Neural progenitor cell (in vitro differentiated cells): ENCODE data around the gene RASGRP3. TPM values are rescaled to one million over a fixed set of nuclear protein-coding genes. Genes with fewer than 3 reads are reported as not detected.
A peak's percentile ranks its signal among the peaks of the same experiment; 100 is the strongest.

Source experiments
- DNase-seq: peaks from one replicate; pipeline ENCODE4 v3.0.0-alpha.2; 2016; ENCODE audit warnings: low spot score
- H2AFZ ChIP-seq: fragments of 200-600 bp; sonication (generic); replicated peaks from 2 replicates; pipeline ENCODE4 v1.6.1; 2016; ENCODE audit warnings: antibody characterized with exemption
- H3F3A ChIP-seq: fragments of 200-600 bp; sonication (generic); 2 replicates; pipeline ENCODE4 v1.6.1; 2016; ENCODE audit warnings: antibody characterized with exemption, low read depth
- H3K27ac ChIP-seq: fragments of 200-600 bp; sonication (generic); 2 replicates; pipeline ENCODE4 v1.5.1; 2016; ENCODE audit warnings: mild to moderate bottlenecking
- H3K27me3 ChIP-seq: fragments of 200-600 bp; sonication (generic); 2 replicates; pipeline ENCODE4 v1.6.1; 2016; ENCODE audit warnings: mild to moderate bottlenecking, moderate library complexity
- H3K36me3 ChIP-seq: fragments of 200-600 bp; sonication (generic); 2 replicates; pipeline ENCODE4 v1.5.1; 2016
- H3K4me1 ChIP-seq: fragments of 200-600 bp; sonication (generic); 2 replicates; pipeline ENCODE4 v1.6.1; 2016; ENCODE audit warnings: mixed run types
- H3K4me2 ChIP-seq: fragments of 200-600 bp; sonication (generic); 2 replicates; pipeline ENCODE4 v1.6.1; 2016
- H3K4me3 ChIP-seq: fragments of 200-600 bp; sonication (generic); 2 replicates; pipeline ENCODE4 v1.5.1; 2016
- H3K79me2 ChIP-seq: fragments of 200-600 bp; sonication (generic); 2 replicates; pipeline ENCODE4 v1.6.1; 2016; ENCODE audit warnings: low read depth
- H3K9ac ChIP-seq: fragments of 200-600 bp; sonication (generic); 2 replicates; pipeline ENCODE4 v1.6.1; 2016
- H3K9me3 ChIP-seq: fragments of 200-600 bp; sonication (generic); 2 replicates; pipeline ENCODE4 v1.5.1; 2016; ENCODE audit warnings: low read depth
- H4K20me1 ChIP-seq: fragments of 200-600 bp; sonication (generic); 2 replicates; pipeline ENCODE4 v1.6.1; 2016; ENCODE audit warnings: low read depth
- H3K27ac Mint-ChIP-seq: 3 replicates; pipeline ENCODE4 v1.8.0; 2021; ENCODE audit warnings: mixed read lengths
- H3K27me3 Mint-ChIP-seq: 2 replicates; pipeline ENCODE4 v1.8.0; 2022; ENCODE audit warnings: low read depth, mild to moderate bottlenecking, inconsistent platforms, moderate library complexity, mixed read lengths; ENCODE audit not compliant: insufficient read depth
- H3K36me3 Mint-ChIP-seq: 3 replicates; pipeline ENCODE4 v1.8.0; 2021; ENCODE audit warnings: mixed read lengths
- H3K4me1 Mint-ChIP-seq: 3 replicates; pipeline ENCODE4 v1.8.0; 2021; ENCODE audit warnings: mixed read lengths
- H3K4me3 Mint-ChIP-seq: 3 replicates; pipeline ENCODE4 v1.8.0; 2021; ENCODE audit warnings: mild to moderate bottlenecking, moderate library complexity, mixed read lengths
- H3K9me3 Mint-ChIP-seq: 3 replicates; pipeline ENCODE4 v1.8.0; 2020; ENCODE audit warnings: mixed read lengths
- CTCF ChIP-seq: fragments of 200-600 bp; sonication (generic); IDR thresholded peaks from 2 replicates; pipeline ENCODE4 v1.5.1; 2017; ENCODE audit warnings: antibody characterized with exemption, mild to moderate bottlenecking
- EZH2 ChIP-seq: fragments of 200-600 bp; sonication (generic); IDR thresholded peaks from 2 replicates; pipeline ENCODE4 v1.6.1; 2017; ENCODE audit warnings: antibody characterized with exemption, mild to moderate bottlenecking, moderate library complexity
- EZH2phosphoT487 ChIP-seq: fragments of 200-600 bp; sonication (generic); IDR thresholded peaks from 2 replicates; pipeline ENCODE4 v1.6.1; 2017; ENCODE audit warnings: antibody characterized with exemption
- total RNA-seq: library from RNA; depleted of rRNA; stranded (reverse); fragments of >200 nt; gene quantifications from 2 replicates; pipeline ENCODE4 v1.2.3, GENCODE V29; 2015; ENCODE audit warnings: low replicate concordance

Gene RASGRP3
- total RNA-seq, 1 donor from 2014 or later: not detected

- no peak for TF ChIP-seq EZH2phosphoT487
- no peak for TF ChIP-seq CTCF
- TF ChIP-seq EZH2: no peak
- peaks cover 8% of the 10 kb centered on the region for H3K27me3 Mint-ChIP-seq
- DNase-seq: no peak
- H3K4me2 ChIP-seq: no peak overlapping the region
- H3K4me3 Mint-ChIP-seq: no peak overlapping the region
- no peaks in the 10 kb centered on the region for H3K27me3 ChIP-seq
- no peaks in the 10 kb centered on the region for H3K9me3 Mint-ChIP-seq
- H3K4me3 ChIP-seq: no peak overlapping the region
- H3K36me3 Mint-ChIP-seq: no peaks in the 10 kb centered on the region
- no peaks in the 10 kb centered on the region for H3K36me3 ChIP-seq
- H2AFZ ChIP-seq: no peak overlapping the region
- H3K9ac ChIP-seq: no peak overlapping the region
- H3K79me2 ChIP-seq: no peaks in the 10 kb centered on the region
- no peak overlapping the region for H3K27ac ChIP-seq
- H4K20me1 ChIP-seq: no peaks in the 10 kb centered on the region
- peaks cover 7% of the 10 kb centered on the region for H3K4me1 Mint-ChIP-seq
- no peaks in the 10 kb centered on the region for H3F3A ChIP-seq
- H3K9me3 ChIP-seq: no peaks in the 10 kb centered on the region
- no peaks in the 10 kb centered on the region for H3K4me1 ChIP-seq
- H3K27ac Mint-ChIP-seq: no peak overlapping the region
These were observed 42.5 kb downstream of the RASGRP3 start for GRCh38 chr2:33518929-33519328.

- Mint-ChIP-seq H3K4me1 (peaks cover 7% of the 10 kb centered on the region), H3K36me3 (no peaks in the 10 kb centered on the region), H3K4me3 (no peak overlapping the region), H3K27me3 (peaks cover 8% of the 10 kb centered on the region), H3K27ac (no peak overlapping the region), H3K9me3 (no peaks in the 10 kb centered on the region)
- no peaks in the 10 kb centered on the region for H3K9me3 ChIP-seq
- no peaks in the 10 kb centered on the region for H4K20me1 ChIP-seq
- no peak overlapping the region for H3K4me2 ChIP-seq
- no peak for TF ChIP-seq EZH2
- TF ChIP-seq EZH2phosphoT487: no peak
- no peak for TF ChIP-seq CTCF
- H3K4me1 ChIP-seq: no peaks in the 10 kb centered on the region
- H2AFZ ChIP-seq: no peak overlapping the region
- no peak overlapping the region for H3K9ac ChIP-seq
- H3K27ac ChIP-seq: no peak overlapping the region
- no peaks in the 10 kb centered on the region for H3K79me2 ChIP-seq
- H3K27me3 ChIP-seq: no peaks in the 10 kb centered on the region
- H3K36me3 ChIP-seq: no peaks in the 10 kb centered on the region
- no peak for DNase-seq
- no peaks in the 10 kb centered on the region for H3F3A ChIP-seq
- H3K4me3 ChIP-seq: no peak overlapping the region
These were observed 45.4 kb downstream of the RASGRP3 start for GRCh38 chr2:33521791-33522281.

- H3F3A ChIP-seq: no peaks in the 10 kb centered on the region
- no peaks in the 10 kb centered on the region for H4K20me1 ChIP-seq
- H3K4me3 ChIP-seq: no peak overlapping the region
- H3K4me1 ChIP-seq: no peaks in the 10 kb centered on the region
- no peak overlapping the region for H3K9ac ChIP-seq
- Mint-ChIP-seq H3K4me3 (no peak overlapping the region), H3K4me1 (peaks cover 7% of the 10 kb centered on the region), H3K36me3 (no peaks in the 10 kb centered on the region), H3K27me3 (peaks cover 8% of the 10 kb centered on the region), H3K27ac (no peak overlapping the region), H3K9me3 (no peaks in the 10 kb centered on the region)
- no peak overlapping the region for H3K27ac ChIP-seq
- H3K79me2 ChIP-seq: no peaks in the 10 kb centered on the region
- TF ChIP-seq EZH2phosphoT487 (no peak), CTCF (no peak), EZH2 (no peak)
- no peaks in the 10 kb centered on the region for H3K27me3 ChIP-seq
- no peaks in the 10 kb centered on the region for H3K36me3 ChIP-seq
- DNase-seq: no peak
- H3K9me3 ChIP-seq: no peaks in the 10 kb centered on the region
- H2AFZ ChIP-seq: peak overlapping the region; percentile 90
- H3K4me2 ChIP-seq: peak overlapping the region; percentile 27
These were observed 46.1 kb downstream of the RASGRP3 start for GRCh38 chr2:33522576-33522975.
